AG08395 (cell line): ENCODE results near the gene SLC12A8.

ENCODE experiments used
- DNase-seq: peaks from one replicate; pipeline ENCODE4 v3.0.0; 2012; ENCODE audit warnings: mixed read lengths, low spot score

Gene SLC12A8

GRCh38 chr3:125212509-125213363 lies at the start of gene SLC12A8:
Gene SLC12A8, minus strand, starts transcription at chr3:125212748. Its CDS starts 1,399 bp downstream, at chr3:125211349.
- DNase-seq = no peak

- no peak for DNase-seq
These were observed 49.6 kb upstream of the SLC12A8 start for GRCh38 chr3:125262161-125262560.

GRCh38 chr3:125261031-125261430 lies 48.5 kb upstream of the SLC12A8 start:
- DNase-seq = no peak

GRCh38 chr3:125260158-125260557 lies 47.6 kb upstream of the SLC12A8 start:
- DNase-seq = no peak

GRCh38 chr3:125257536-125257935 lies 45.0 kb upstream of the SLC12A8 start:
- no peak for DNase-seq

GRCh38 chr3:125256675-125257074 lies 44.1 kb upstream of the SLC12A8 start:
- DNase-seq = no peak

- no peak for DNase-seq
These were observed 38.4 kb upstream of the SLC12A8 start for GRCh38 chr3:125250973-125251372.

- DNase-seq = no peak
These were observed 33.7 kb upstream of the SLC12A8 start for GRCh38 chr3:125246237-125246636.

- no peak for DNase-seq
These were observed 33.0 kb upstream of the SLC12A8 start for GRCh38 chr3:125245521-125245920.

- no peak for DNase-seq
These were observed 27.9 kb upstream of the SLC12A8 start for GRCh38 chr3:125240496-125240895.

- DNase-seq = no peak
These were observed 26.7 kb upstream of the SLC12A8 start for GRCh38 chr3:125239266-125239665.

- no peak for DNase-seq
These were observed 26.2 kb upstream of the SLC12A8 start for GRCh38 chr3:125238759-125239158.

GRCh38 chr3:125236331-125236903 lies 23.9 kb upstream of the SLC12A8 start:
- DNase-seq = peak; percentile 15

- DNase-seq = no peak
These were observed 22.3 kb upstream of the SLC12A8 start for GRCh38 chr3:125234831-125235230.

GRCh38 chr3:125232401-125232800 lies 19.9 kb upstream of the SLC12A8 start:
- no peak for DNase-seq

GRCh38 chr3:125231895-125232294 lies 19.3 kb upstream of the SLC12A8 start:
- peak; percentile 56 for DNase-seq

- DNase-seq = no peak
These were observed 17.2 kb upstream of the SLC12A8 start for GRCh38 chr3:125229707-125230106.

GRCh38 chr3:125229168-125229567 lies 16.6 kb upstream of the SLC12A8 start:
- DNase-seq = no peak

- no peak for DNase-seq
These were observed 9.3 kb upstream of the SLC12A8 start for GRCh38 chr3:125221831-125222230.

- peak; percentile 32 for DNase-seq
These were observed 8.3 kb upstream of the SLC12A8 start for GRCh38 chr3:125220727-125221429.

GRCh38 chr3:125220183-125220582 lies 7.6 kb upstream of the SLC12A8 start:
- DNase-seq = peak; percentile 77

GRCh38 chr3:125219261-125219701 lies 6.7 kb upstream of the SLC12A8 start:
- no peak for DNase-seq

GRCh38 chr3:125214738-125215137 lies 2.2 kb upstream of the SLC12A8 start:
- no peak for DNase-seq
